C4-2B (cell line): Measurements from ENCODE around the gene DLX5.

Experiments
- H3K27ac ChIP-seq: fragments of 450-650 bp; 2 replicates; pipeline ENCODE4 v1.5.1; 2017
- ZFX ChIP-seq: fragments of 450-650 bp; IDR thresholded peaks from 2 replicates; pipeline ENCODE4 v1.6.1; 2017
- TF ChIP-seq, protein P1 (sequence below): fragments of 450-650 bp; conservative IDR thresholded peaks from 2 replicates; pipeline ENCODE4 v1.5.1; 2017; ENCODE audit warnings: mild to moderate bottlenecking

DLX5 gene

DNA sequence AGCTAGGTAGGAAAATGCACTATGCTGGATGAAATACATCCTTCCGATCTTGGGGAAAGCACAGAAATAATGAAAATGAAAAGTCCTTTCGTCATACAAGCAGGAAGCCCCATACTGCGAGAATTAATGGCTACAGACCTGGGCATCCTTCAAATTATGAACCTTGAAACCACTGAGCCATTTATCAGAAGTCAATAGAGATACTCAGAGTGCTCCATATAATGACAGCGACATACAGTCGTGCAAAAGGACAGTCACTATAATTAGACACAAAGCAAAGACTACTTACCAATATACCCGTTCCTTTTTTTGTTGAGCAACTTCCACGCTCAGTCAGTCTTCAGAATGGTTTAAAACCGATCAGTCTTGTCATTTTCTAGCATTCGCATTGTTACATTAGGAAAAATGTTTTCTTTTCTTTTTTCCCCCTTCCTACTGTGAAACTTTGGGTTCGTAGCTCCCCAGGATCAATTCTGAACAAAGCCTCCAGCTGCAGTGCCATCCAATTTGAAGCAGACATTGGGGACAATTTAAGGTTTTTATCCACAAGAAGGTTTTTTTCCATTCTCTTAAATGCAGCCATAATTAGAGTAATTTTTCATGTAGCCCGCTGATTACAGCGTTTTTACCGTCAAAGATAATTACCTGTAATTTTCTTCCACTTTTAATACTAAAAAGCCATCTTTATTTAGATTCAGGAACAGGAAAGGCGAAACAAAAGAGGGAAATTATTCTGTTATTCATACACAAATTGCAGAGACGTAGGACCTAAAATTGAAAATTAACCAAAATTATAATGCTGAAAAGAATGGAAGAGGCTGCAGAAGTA, 12.9 kb downstream of the DLX5 start:
- no peak overlapping the region for H3K27ac ChIP-seq

GRCh38 chr7:97011104-97011503, 13.5 kb downstream of the DLX5 start:
- H3K27ac ChIP-seq, result no peak overlapping the region
- TF ChIP-seq, protein P1, sequence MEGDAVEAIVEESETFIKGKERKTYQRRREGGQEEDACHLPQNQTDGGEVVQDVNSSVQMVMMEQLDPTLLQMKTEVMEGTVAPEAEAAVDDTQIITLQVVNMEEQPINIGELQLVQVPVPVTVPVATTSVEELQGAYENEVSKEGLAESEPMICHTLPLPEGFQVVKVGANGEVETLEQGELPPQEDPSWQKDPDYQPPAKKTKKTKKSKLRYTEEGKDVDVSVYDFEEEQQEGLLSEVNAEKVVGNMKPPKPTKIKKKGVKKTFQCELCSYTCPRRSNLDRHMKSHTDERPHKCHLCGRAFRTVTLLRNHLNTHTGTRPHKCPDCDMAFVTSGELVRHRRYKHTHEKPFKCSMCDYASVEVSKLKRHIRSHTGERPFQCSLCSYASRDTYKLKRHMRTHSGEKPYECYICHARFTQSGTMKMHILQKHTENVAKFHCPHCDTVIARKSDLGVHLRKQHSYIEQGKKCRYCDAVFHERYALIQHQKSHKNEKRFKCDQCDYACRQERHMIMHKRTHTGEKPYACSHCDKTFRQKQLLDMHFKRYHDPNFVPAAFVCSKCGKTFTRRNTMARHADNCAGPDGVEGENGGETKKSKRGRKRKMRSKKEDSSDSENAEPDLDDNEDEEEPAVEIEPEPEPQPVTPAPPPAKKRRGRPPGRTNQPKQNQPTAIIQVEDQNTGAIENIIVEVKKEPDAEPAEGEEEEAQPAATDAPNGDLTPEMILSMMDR, result no peak
- TF ChIP-seq ZFX, result no peak

More for the DNA sequence above, 12.9 kb downstream of the DLX5 start:
- TF ChIP-seq, protein P1, result no peak
- no peak for TF ChIP-seq ZFX

GRCh38 chr7:97009753-97010732, 14.6 kb downstream of the DLX5 start:
- no peak overlapping the region for H3K27ac ChIP-seq
- TF ChIP-seq, protein P1, result no peak
- TF ChIP-seq ZFX, result no peak

- H3K27ac ChIP-seq, result no peak overlapping the region
- TF ChIP-seq, protein P1, result no peak
- TF ChIP-seq ZFX, result no peak
Observed at GRCh38 chr7:97008275-97008917, 16.2 kb downstream of the DLX5 start.

DNA sequence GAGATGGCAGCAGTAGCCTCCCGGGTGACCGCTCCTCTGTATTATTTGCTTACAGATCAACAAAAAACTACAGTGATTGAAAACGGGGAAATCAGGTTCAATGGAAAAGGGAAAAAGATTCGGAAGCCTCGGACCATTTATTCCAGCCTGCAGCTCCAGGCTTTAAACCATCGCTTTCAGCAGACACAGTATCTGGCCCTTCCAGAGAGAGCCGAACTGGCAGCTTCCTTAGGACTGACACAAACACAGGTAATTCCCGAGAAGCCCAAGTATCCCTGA, 17.1 kb downstream of the DLX5 start:
- no peak overlapping the region for H3K27ac ChIP-seq
- TF ChIP-seq, protein P1, result no peak
- TF ChIP-seq ZFX, result no peak

- no peak overlapping the region for H3K27ac ChIP-seq
- TF ChIP-seq, protein P1, result no peak
- no peak for TF ChIP-seq ZFX
Observed at GRCh38 chr7:97006816-97007582, 17.6 kb downstream of the DLX5 start.
